NCI-H1092 (cell line): ENCODE data around the gene SLC6A17.

ENCODE experiments used
- DNase-seq: peaks from one replicate; lab custom pipeline; 2025; lab: John Stamatoyannopoulos, UW

The SLC6A17 gene

DNA sequence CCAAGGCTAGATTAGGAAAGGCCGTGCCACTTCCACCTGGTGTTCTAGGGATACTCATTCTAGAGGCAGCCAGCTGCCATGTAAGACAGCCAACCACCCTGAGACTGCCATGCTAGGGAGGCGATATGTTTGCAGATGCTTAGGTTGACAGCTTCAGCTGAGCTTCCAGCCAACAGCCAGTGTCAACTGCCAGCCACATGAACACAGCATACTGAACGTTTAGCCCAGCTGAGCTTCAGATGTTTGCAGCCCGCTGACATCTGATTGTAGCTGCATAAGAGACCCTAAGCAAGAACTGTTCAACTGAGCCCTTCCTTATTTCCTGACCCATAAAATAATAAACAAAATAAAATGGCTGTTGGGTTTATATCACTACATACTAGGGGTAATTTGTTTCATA, 54.9 kb downstream of the SLC6A17 start:
- peak; percentile 42 for DNase-seq

DNA sequence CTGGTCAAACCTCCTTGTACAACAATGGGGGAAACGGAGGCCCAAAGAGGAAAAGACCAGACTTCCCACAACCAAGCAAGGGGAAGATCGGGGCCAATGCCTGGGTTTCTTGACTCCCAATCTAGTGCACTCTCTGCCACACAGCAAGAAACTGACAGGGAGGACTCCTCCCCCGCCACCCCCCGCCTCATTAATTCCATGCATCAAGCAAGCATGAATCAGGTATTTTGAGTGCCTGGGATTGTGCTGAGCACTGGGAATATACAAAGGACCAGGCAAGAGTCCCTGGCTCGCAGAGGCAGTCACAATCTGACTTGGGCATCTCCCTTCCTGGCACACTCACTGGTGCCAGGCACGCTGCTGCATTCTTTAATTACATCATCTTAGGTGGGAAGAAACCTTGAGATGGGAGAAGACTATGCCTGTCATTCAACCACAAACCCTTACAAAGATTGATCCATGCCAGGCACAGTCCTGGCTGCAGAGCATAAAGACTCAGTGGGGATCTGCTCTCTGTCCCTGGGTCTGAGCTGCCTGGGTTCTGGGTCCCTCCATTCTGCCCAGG, 55.4 kb downstream of the SLC6A17 start:
- no peak for DNase-seq

DNA sequence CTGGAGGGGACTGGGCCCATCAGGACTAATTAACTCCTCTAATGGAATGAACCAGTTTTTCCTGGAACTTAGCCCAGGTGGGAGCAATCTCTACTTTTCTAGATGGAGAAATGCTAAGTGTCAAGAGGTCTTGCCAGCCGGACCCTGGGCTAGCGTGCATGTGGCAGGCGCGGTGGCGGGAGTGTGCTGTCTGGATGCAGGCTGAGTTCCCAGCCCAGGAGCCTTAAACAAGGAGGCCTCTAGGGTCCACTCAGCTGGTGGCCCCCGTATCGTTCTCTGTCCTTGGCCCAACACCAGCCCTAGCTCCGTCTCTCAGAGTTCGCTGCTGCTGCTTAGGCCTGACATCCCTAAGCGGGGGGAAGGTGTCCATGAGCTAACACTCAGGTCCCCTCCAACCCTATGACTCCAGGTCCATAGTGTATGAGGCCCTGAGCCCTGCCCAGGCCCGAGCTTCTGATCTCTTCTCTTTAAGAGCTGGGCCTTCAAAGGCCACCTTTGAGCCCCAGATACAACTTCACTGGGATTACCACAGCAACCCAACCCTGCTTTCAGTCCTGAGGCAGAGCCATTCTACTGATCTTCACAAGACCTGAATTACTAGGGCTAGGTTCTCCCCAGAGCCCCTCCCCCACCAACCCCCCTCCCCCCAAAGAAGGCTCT, 56.1 kb downstream of the SLC6A17 start:
- DNase-seq: no peak

GRCh38 chr1:110207831-110208230, 57.5 kb downstream of the SLC6A17 start:
- peak; percentile 41 for DNase-seq

GRCh38 chr1:110208916-110209645, 58.8 kb downstream of the SLC6A17 start:
- no peak for DNase-seq

- DNase-seq: peak; percentile 68
These were observed 59.7 kb downstream of the SLC6A17 start, which contains the start of gene KCNC4 for GRCh38 chr1:110209715-110210603. Gene KCNC4 (plus strand): TSS chr1:110210314. CDS start chr1:110211500, 1,186 bp downstream.

DNA sequence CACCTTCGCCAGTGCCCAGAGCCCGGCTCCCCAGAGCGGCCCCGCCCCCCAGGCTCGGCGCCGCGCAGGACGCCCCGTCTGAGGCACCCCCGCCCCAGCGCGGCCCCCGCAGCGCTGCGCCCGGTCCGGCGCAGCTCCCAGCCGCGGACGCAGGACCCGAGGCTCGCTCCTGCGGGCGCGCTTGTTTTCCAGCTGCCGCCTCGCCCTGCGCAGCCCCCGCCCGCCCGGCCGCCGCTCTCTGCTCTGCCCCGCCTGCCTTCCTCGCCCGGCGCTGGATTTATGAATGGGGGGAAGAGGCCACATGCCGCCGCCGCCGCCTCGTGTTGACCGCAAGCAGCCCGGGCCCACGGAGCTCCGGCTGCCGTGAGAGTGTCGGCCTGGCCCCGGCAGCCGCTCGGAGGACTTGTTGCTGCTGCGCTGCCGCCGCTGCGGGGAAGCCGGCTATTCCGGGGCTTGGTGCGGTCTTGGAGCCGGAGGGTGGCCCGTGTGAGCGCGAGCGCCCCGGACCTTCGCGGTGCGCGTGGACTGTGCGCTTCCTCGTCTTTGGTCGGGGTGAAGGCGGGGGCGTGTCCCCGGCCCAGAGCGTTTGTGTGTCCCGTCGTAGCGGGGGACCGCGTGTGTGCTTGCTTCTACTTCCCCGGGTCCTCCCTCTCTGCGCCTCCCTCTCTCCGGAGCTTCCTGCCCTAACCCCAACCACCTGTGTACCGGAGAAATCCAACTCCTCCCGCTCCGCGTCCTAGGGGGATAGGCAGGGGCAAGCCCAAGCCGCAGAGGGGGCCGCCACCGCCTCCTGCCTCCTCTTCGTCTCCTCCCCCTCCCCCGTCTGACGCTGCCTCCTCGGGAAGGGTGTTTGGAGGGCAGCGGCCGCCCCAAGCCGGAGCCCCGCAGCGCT, 60.6 kb downstream of the SLC6A17 start:
- no peak for DNase-seq

DNA sequence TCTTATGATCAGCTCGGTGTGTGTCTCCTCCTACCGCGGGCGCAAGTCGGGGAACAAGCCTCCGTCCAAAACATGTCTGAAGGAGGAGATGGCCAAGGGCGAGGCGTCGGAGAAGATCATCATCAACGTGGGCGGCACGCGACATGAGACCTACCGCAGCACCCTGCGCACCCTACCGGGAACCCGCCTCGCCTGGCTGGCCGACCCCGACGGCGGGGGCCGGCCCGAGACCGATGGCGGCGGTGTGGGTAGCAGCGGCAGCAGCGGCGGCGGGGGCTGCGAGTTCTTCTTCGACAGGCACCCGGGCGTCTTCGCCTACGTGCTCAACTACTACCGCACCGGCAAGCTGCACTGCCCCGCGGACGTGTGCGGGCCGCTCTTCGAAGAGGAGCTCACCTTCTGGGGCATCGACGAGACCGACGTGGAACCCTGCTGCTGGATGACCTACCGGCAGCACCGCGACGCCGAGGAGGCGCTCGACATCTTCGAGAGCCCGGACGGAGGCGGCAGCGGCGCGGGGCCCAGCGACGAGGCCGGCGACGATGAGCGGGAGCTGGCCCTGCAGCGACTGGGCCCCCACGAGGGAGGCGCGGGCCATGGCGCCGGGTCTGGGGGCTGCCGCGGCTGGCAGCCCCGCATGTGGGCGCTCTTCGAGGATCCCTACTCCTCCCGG, 61.3 kb downstream of the SLC6A17 start:
- DNase-seq: no peak

DNA sequence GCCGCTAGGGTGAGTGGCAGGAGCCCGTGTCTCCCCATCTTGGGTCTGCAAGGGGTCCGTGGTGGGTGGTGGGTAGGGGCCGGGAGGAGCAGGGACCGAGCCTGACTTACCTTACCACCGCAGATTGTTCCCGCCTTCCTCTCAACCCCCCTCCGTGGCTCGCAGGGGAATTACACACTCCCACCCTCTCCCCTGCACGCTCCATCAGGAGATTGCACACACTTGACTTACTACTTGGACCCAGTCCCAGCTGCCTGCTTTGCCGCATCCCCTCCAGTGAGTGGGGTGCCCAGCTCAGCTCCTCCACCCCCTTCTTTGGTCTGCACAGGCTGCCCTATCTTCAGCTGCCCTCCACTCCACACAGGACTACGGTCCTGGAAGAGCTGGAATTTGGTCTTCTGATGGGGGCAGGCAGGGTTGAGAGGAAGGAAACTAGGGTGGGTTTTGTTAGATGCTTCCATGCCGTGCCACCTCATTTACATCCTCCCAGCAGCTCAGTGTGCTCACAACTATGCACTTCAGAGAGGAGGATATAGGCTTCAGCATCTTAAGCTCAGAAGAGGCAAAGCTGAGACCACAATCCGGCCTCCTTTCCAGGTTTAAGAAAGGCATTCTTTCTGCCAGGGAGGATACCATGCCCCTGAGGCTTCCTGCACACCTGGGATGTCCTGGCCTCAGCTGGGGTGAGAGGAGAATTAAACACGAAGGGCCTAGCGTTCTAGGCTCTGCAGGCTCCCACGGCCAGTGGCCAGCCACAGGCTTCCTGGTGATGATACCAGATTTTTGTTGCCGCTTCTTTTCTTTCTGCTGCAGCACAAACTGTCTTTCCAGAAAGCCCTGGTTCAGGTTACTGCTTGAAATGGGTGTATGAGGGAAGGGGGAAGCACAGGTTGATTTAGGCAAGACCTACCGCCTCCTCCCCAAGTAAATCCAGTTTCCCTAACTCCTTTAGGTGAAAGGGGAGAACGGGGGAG, 62.2 kb downstream of the SLC6A17 start:
- peak; percentile 74 for DNase-seq

DNA sequence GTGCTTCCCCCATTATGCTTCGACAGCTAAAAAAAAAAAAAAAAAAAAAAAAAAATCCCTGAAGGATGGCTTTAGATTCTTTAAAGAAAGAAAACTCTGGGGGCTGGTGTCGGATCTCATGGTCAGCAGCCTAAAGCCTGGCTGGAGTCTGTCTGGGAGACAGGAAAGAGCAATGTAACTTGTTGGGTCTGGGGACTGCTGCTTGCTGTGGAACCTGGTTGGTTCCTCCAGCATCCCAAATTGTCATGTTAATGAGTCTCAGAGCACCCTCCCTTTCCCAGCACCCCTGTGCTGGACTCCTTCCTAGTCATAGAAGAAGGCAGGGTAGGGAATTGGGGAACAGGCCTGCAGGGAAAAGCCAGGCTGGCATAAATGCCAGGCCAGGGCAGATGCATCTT, 62.8 kb downstream of the SLC6A17 start:
- no peak for DNase-seq

- no peak for DNase-seq
These were observed 64.4 kb downstream of the SLC6A17 start for GRCh38 chr1:110214454-110215404.

DNA sequence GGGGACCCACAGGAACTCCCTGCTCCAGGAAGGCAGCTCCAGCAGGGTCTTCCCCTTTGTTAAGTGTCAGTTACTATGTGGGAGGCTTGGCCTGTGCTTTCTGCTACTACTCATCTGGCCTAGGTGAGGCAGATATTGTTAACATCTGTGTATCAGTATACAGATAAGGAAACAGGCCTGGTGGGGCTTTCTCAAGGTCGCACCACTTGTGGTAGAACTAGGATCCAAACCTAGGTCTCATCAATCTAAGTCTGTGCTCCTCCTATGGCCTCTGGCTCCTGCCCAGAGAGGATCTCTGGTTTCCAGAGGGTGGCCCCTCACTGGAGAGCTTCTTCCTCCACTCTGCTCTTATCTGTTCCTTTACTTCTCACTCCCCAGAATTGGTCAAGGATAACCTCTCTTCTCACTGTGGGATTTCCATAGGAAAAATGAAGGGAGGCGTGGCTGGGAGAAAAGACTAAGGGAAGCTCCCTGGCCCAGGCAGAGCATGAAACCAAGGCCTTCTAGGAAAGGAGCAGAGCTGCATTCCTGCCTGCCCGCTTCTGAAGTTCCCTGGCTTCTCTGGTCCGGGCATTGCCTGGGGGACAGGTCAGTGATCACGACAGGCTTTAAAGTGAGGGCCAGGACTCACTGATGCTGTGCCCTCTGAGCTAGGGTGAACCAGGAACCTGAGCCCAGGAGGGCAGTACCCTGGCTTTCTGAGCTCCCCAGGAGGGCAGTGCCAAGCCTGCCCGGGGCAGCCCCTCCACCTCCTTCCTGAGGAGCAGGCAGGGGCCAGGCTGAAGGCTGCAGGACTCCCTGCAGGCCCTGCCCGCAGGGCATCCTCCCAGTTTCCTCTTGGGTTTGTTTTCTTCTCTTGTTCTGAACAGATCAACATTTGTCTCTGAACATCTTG, 65.6 kb downstream of the SLC6A17 start:
- DNase-seq: no peak

DNA sequence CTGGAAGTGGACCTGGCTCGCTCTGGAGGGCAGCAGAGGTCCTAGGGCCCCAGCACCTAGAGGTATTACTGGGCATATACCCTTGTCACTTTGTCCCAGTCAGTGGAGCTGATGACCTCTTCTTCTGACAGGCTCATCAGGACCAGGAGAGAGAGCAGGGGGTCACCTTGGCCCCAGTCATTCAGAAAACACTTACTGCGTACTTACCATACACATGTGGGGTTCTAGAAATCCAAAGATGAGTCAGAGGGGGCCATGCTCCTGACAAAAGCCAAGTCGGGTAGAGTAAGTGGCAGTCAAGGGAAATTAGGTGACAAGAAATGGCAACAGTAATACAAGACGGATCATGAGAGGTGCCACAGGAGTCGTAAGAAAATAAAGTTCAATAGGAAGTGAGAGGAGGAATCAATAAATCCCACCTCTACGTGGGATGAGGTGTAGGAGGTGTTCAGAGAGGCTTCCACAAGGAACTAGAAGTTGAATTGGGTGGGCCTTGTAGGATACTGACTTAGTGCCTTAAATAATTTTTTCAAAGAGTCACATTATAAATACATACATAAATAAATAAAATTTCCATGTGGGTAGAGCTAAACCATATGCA, 66.7 kb downstream of the SLC6A17 start:
- no peak for DNase-seq

DNA sequence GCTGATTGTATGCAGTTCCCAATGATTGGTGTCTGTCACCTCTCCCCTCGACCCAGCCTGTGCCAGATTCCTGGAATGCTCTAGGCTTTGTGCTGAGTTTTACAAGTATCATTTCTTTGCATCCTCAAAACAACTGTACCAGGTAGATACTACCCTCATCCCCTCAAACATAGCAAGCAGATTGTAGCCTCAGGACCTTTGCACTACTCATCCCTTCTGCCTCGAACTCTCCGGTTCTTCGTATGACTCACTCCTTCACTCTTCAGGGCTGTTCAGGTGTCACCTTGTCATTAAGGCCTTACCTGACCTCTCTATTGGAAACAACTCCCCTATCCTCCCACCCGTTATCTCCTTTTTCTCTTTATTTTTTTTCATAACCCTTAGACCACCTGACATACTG, 67.8 kb downstream of the SLC6A17 start:
- DNase-seq: no peak

DNA sequence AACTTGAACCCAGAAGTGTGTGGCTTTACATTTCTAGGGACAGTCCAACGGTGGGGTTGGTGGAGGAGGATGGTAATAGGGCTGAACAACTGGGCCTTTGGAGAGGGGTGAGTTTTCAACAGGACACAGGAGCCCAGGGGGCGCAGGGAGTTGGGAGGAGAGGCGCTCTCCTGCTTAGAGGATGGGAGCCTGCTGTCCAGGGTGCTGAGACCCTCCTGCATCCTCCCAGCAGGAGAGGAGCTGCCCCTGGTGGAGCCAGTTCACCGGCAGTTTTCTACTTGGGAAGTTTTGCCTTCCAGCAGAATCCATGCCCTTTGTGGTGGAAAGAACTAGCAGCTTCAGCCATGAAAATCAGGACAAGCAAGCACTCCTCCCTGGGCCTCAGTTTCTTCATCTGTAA, 68.4 kb downstream of the SLC6A17 start:
- no peak for DNase-seq

- DNase-seq: no peak
These were observed 70.0 kb downstream of the SLC6A17 start for GRCh38 chr1:110220324-110220723.

- DNase-seq: no peak
These were observed 70.8 kb downstream of the SLC6A17 start for GRCh38 chr1:110221119-110221518.
